ENCODE measurements around the gene SAT1.

Gene SAT1

DNA sequence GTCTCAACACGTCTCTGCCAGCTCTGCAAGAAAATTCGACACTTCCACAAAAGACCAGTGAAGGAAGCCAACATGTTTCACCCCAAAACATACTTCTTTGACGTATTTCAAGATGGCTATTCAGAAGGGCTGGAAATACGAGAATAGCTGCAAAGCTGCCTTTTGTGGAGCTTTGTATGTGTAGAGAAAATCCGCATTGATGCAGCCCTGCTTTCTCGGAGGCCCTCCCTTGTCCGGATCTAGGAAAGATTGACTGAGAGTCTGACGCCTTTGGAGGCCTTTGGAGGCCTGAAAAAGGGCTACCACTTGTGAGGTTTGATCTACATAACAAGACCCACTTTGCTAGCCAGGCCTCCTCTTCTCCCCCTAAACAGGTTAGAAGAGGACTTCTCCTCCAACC, 12.2 kb downstream of the SAT1 start:
- Histone ChIP-seq H3K4me1 (ENCODE audit: control insufficient read depth, insufficient read depth, low read length) (peaks cover 4% of the 10 kb centered on the region), H3K36me3 (ENCODE audit: control insufficient read depth, insufficient read depth, low read length) (no peaks in the 10 kb centered on the region), H3K27me3 (ENCODE audit: control insufficient read depth, insufficient read depth, low read length) (no peaks in the 10 kb centered on the region), H3K9ac (ENCODE audit: low read depth, low read length) (no peak overlapping the region), H3K4me3 (ENCODE audit: low read depth, low read length) (no peak overlapping the region), H3K9me3 (ENCODE audit: control insufficient read depth, insufficient read depth, low read length) (no peaks in the 10 kb centered on the region)

GRCh38 chrX:23797371-23798128, 14.6 kb downstream of the SAT1 start:
- H3K9ac ChIP-seq (ENCODE audit: low read depth, low read length) = no peak overlapping the region
- no peaks in the 10 kb centered on the region for H3K27me3 ChIP-seq (ENCODE audit: control insufficient read depth, insufficient read depth, low read length)
- H3K36me3 ChIP-seq (ENCODE audit: control insufficient read depth, insufficient read depth, low read length) = no peaks in the 10 kb centered on the region
- no peaks in the 10 kb centered on the region for H3K9me3 ChIP-seq (ENCODE audit: control insufficient read depth, insufficient read depth, low read length)
- H3K4me3 ChIP-seq (ENCODE audit: low read depth, low read length) = no peak overlapping the region
- peaks cover 4% of the 10 kb centered on the region for H3K4me1 ChIP-seq (ENCODE audit: control insufficient read depth, insufficient read depth, low read length)

DNA sequence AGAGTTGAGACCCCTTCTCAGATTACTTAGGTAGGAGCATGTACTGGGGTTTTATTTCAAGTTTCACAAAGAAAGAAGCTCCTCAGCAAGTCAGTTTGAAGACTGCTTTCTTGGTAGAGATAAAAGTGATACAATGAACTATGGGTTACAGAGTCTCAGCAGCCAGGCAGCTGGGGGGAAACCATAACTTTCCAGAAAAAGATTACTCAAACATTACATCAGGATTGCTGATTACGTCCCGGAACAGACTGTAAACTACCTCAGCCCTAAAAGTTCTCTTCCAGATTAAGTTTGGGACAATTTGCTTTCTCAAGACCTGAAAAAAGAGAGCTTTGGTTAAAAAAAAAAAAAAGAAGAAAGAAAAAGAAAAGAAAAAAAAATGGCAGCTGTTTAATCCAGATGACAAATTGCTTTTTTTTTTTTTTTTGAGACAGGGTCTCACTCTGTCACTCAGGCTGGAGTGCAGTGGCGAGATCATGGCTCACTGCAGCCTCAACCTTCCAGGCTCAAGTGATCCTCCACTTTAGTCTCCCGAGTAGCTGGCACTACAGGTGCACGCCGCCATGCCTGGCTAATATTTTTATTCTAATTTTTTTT, 16.6 kb downstream of the SAT1 start:
- Histone ChIP-seq H3K36me3 (ENCODE audit: control insufficient read depth, insufficient read depth, low read length) (no peaks in the 10 kb centered on the region), H3K4me1 (ENCODE audit: control insufficient read depth, insufficient read depth, low read length) (peaks cover 4% of the 10 kb centered on the region), H3K4me3 (ENCODE audit: low read depth, low read length) (no peak overlapping the region), H3K9ac (ENCODE audit: low read depth, low read length) (no peak overlapping the region), H3K9me3 (ENCODE audit: control insufficient read depth, insufficient read depth, low read length) (no peaks in the 10 kb centered on the region), H3K27me3 (ENCODE audit: control insufficient read depth, insufficient read depth, low read length) (no peaks in the 10 kb centered on the region)

DNA sequence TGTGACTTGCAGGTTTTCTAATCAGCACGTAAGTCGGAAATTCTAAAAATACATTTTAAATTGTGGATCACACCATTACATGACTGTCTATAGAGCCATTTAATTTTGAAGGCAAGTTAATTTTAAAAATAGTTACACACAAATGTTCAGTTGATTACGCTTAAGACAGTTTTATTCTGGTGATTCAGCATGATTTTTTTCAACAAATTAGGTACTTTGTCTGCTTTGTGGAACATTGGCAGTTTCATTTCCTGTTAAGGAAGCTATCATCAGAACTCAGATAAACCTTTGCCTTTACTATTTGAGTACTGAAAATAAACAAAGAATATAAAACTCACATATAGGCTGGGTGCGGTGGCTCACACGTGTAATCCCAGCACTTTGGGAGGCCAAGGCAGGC, 19.5 kb downstream of the SAT1 start:
- H3K4me1 ChIP-seq (ENCODE audit: control insufficient read depth, insufficient read depth, low read length) = peaks cover 6% of the 10 kb centered on the region
- H3K9ac ChIP-seq (ENCODE audit: low read depth, low read length) = no peak overlapping the region
- H3K36me3 ChIP-seq (ENCODE audit: control insufficient read depth, insufficient read depth, low read length) = no peaks in the 10 kb centered on the region
- no peaks in the 10 kb centered on the region for H3K27me3 ChIP-seq (ENCODE audit: control insufficient read depth, insufficient read depth, low read length)
- H3K4me3 ChIP-seq (ENCODE audit: low read depth, low read length) = no peak overlapping the region
- no peaks in the 10 kb centered on the region for H3K9me3 ChIP-seq (ENCODE audit: control insufficient read depth, insufficient read depth, low read length)

DNA sequence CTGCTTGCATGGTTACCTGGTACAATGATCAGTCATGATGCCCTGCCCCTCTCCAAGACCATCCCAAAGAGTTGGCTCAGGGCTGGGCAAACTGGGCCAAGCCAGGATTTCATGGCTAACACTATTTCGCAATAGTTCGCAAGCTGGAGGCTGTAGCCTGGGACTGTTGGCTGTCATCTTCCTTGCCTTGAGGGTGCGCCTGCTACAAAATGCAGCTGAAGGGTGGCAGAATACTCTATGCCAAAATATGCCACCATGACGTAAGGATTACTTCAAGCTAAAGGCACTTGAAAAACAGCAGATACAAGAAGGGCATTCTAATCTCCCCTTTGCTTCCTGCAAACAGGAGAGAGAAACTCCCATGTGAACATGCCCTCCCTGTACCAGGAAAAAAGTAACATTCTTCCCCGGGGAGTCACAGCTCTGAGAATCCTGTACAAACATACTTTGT, 21.0 kb downstream of the SAT1 start:
- Histone ChIP-seq H3K4me1 (ENCODE audit: control insufficient read depth, insufficient read depth, low read length) (peaks cover 8% of the 10 kb centered on the region), H3K27me3 (ENCODE audit: control insufficient read depth, insufficient read depth, low read length) (no peaks in the 10 kb centered on the region), H3K9ac (ENCODE audit: low read depth, low read length) (no peak overlapping the region), H3K36me3 (ENCODE audit: control insufficient read depth, insufficient read depth, low read length) (no peaks in the 10 kb centered on the region), H3K4me3 (ENCODE audit: low read depth, low read length) (no peak overlapping the region), H3K9me3 (ENCODE audit: control insufficient read depth, insufficient read depth, low read length) (no peaks in the 10 kb centered on the region)

GRCh38 chrX:23804578-23804977, 21.6 kb downstream of the SAT1 start:
- Histone ChIP-seq H3K36me3 (ENCODE audit: control insufficient read depth, insufficient read depth, low read length) (no peaks in the 10 kb centered on the region), H3K27me3 (ENCODE audit: control insufficient read depth, insufficient read depth, low read length) (no peaks in the 10 kb centered on the region), H3K4me3 (ENCODE audit: low read depth, low read length) (no peak overlapping the region), H3K9ac (ENCODE audit: low read depth, low read length) (no peak overlapping the region), H3K4me1 (ENCODE audit: control insufficient read depth, insufficient read depth, low read length) (peaks cover 6% of the 10 kb centered on the region), H3K9me3 (ENCODE audit: control insufficient read depth, insufficient read depth, low read length) (no peaks in the 10 kb centered on the region)

GRCh38 chrX:23805389-23805788, 22.4 kb downstream of the SAT1 start:
- H3K9ac ChIP-seq (ENCODE audit: low read depth, low read length) = no peak overlapping the region
- no peak overlapping the region for H3K4me3 ChIP-seq (ENCODE audit: low read depth, low read length)
- no peaks in the 10 kb centered on the region for H3K36me3 ChIP-seq (ENCODE audit: control insufficient read depth, insufficient read depth, low read length)
- no peaks in the 10 kb centered on the region for H3K27me3 ChIP-seq (ENCODE audit: control insufficient read depth, insufficient read depth, low read length)
- H3K9me3 ChIP-seq (ENCODE audit: control insufficient read depth, insufficient read depth, low read length) = no peaks in the 10 kb centered on the region
- H3K4me1 ChIP-seq (ENCODE audit: control insufficient read depth, insufficient read depth, low read length) = peaks cover 6% of the 10 kb centered on the region

DNA sequence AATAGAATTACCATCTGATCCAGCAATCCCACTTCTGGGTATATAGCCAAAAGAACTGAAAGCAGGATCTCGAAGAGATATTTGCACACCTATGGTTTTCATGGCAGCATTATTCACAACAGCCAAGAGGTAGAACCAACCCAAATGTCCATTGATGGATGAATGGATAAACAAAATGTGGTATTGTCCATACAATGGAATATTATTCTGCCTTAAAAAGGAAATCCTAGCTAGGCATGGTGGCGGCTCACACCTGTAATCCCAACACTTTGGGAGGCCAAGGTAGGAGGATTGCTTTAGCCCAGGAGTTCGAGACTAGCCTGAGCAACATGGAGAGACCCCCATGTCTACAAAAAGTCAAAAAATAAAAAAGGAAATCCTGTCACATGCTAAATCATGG, 27.3 kb downstream of the SAT1 start:
- Histone ChIP-seq H3K36me3 (ENCODE audit: control insufficient read depth, insufficient read depth, low read length) (no peaks in the 10 kb centered on the region), H3K9ac (ENCODE audit: low read depth, low read length) (no peak overlapping the region), H3K9me3 (ENCODE audit: control insufficient read depth, insufficient read depth, low read length) (no peaks in the 10 kb centered on the region), H3K4me1 (ENCODE audit: control insufficient read depth, insufficient read depth, low read length) (peaks cover 6% of the 10 kb centered on the region), H3K27me3 (ENCODE audit: control insufficient read depth, insufficient read depth, low read length) (no peaks in the 10 kb centered on the region), H3K4me3 (ENCODE audit: low read depth, low read length) (no peak overlapping the region)

GRCh38 chrX:23811108-23811651, 28.2 kb downstream of the SAT1 start:
- no peak overlapping the region for H3K9ac ChIP-seq (ENCODE audit: low read depth, low read length)

GRCh38 chrX:23811656-23812055, 28.7 kb downstream of the SAT1 start:
- Histone ChIP-seq H3K4me1 (ENCODE audit: control insufficient read depth, insufficient read depth, low read length) (peaks cover 6% of the 10 kb centered on the region), H3K4me3 (ENCODE audit: low read depth, low read length) (no peak overlapping the region), H3K9me3 (ENCODE audit: control insufficient read depth, insufficient read depth, low read length) (no peaks in the 10 kb centered on the region), H3K9ac (ENCODE audit: low read depth, low read length) (no peak overlapping the region), H3K36me3 (ENCODE audit: control insufficient read depth, insufficient read depth, low read length) (no peaks in the 10 kb centered on the region), H3K27me3 (ENCODE audit: control insufficient read depth, insufficient read depth, low read length) (no peaks in the 10 kb centered on the region)

More at GRCh38 chrX:23811108-23811651, 28.2 kb downstream of the SAT1 start:
- H3K4me3 ChIP-seq (ENCODE audit: low read depth, low read length) = no peak overlapping the region
- peaks cover 6% of the 10 kb centered on the region for H3K4me1 ChIP-seq (ENCODE audit: control insufficient read depth, insufficient read depth, low read length)
- no peaks in the 10 kb centered on the region for H3K36me3 ChIP-seq (ENCODE audit: control insufficient read depth, insufficient read depth, low read length)
- H3K27me3 ChIP-seq (ENCODE audit: control insufficient read depth, insufficient read depth, low read length) = no peaks in the 10 kb centered on the region
- H3K9me3 ChIP-seq (ENCODE audit: control insufficient read depth, insufficient read depth, low read length) = no peaks in the 10 kb centered on the region

GRCh38 chrX:23813808-23814207, 30.8 kb downstream of the SAT1 start:
- no peaks in the 10 kb centered on the region for H3K4me1 ChIP-seq (ENCODE audit: control insufficient read depth, insufficient read depth, low read length)

GRCh38 chrX:23815376-23815775, 32.4 kb downstream of the SAT1 start:
- Histone ChIP-seq H3K9ac (ENCODE audit: low read depth, low read length) (no peak overlapping the region), H3K9me3 (ENCODE audit: control insufficient read depth, insufficient read depth, low read length) (no peaks in the 10 kb centered on the region), H3K4me3 (ENCODE audit: low read depth, low read length) (no peak overlapping the region), H3K36me3 (ENCODE audit: control insufficient read depth, insufficient read depth, low read length) (no peaks in the 10 kb centered on the region), H3K4me1 (ENCODE audit: control insufficient read depth, insufficient read depth, low read length) (no peaks in the 10 kb centered on the region), H3K27me3 (ENCODE audit: control insufficient read depth, insufficient read depth, low read length) (no peaks in the 10 kb centered on the region)

More at GRCh38 chrX:23813808-23814207, 30.8 kb downstream of the SAT1 start:
- Histone ChIP-seq H3K4me3 (ENCODE audit: low read depth, low read length) (no peak overlapping the region), H3K9me3 (ENCODE audit: control insufficient read depth, insufficient read depth, low read length) (no peaks in the 10 kb centered on the region), H3K27me3 (ENCODE audit: control insufficient read depth, insufficient read depth, low read length) (no peaks in the 10 kb centered on the region), H3K9ac (ENCODE audit: low read depth, low read length) (no peak overlapping the region), H3K36me3 (ENCODE audit: control insufficient read depth, insufficient read depth, low read length) (no peaks in the 10 kb centered on the region)
